NCI-H1694 treated with DMSO at 0.1 percent for 48 hours (cell line): ENCODE measurements around the gene VARS2.
A peak's percentile ranks its signal among the peaks of the same experiment; 100 is the strongest.
"Not testable (repeated sequence)": the region's sequence is repeated elsewhere in the genome, so short reads cannot be mapped to it uniquely, and the experiment has no call there.

Source experiments
- DNase-seq: peaks from one replicate; lab custom pipeline; 2025; lab: John Stamatoyannopoulos, UW

The VARS2 gene

DNA sequence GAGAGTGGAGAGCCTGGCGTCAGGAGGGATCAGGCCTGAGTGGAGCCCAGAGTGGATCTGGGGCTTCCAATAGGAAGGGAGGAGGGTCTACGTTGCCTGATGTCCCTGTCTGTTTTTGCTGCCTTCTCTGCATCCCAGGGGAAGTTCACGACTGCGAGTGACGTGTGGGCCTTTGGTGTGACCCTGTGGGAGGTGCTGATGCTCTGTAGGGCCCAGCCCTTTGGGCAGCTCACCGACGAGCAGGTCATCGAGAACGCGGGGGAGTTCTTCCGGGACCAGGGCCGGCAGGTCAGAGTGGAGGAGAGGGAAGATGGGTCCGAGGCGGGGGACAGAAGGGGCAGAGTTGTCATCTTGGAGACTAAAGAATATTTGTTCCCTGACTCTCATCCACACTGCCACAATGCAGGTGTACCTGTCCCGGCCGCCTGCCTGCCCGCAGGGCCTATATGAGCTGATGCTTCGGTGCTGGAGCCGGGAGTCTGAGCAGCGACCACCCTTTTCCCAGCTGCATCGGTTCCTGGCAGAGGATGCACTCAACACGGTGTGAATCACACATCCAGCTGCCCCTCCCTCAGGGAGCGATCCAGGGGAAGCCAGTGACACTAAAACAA lies 15.2 kb upstream of the VARS2 start:
- no peak for DNase-seq

GRCh38 chr6:30900863-30901417 lies 13.1 kb upstream of the VARS2 start:
- DNase-seq: no peak

- DNase-seq: no peak
Measured at GRCh38 chr6:30901436-30901835, 12.6 kb upstream of the VARS2 start.

DNA sequence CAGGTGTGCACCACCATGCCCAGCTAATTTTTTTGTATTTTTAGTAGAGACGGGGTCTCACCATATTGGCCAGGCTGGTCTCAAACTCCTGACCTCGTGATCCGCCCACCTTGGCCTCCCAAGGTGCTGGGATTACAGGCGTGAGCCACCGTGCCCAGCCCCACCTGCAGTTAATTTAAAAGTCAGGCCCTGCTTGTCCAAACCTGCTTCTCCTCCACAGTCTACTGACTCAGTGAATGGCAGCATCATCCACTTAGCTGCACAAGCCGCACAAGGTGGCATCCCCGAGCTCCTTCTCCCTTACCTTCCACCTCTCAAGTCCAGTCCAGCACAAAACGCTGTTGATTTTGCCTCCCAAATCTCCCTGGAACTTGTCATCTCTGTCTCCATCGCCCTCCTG lies 11.8 kb upstream of the VARS2 start:
- DNase-seq: not testable (repeated sequence)

DNA sequence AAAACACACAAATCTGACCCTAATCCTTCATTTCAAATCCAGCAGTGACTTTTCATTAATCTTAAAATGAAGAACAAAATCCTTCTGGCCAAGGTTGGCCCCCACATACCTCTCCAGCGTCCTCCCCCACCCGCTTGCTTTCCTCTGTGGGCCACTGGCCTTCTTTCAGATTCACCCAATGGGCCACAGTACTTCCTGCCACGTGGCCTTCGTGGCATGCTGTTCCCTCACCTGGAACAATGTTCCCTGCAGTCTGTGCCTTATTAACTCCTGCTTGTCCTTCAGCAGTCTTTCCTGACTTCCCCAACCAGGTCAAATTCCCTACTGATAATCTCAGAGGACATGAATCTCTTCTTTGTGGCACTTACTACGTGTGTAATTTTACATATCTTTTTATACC lies 11.3 kb upstream of the VARS2 start:
- no peak for DNase-seq

- no peak for DNase-seq
Measured at GRCh38 chr6:30903236-30903635, 10.8 kb upstream of the VARS2 start.

DNA sequence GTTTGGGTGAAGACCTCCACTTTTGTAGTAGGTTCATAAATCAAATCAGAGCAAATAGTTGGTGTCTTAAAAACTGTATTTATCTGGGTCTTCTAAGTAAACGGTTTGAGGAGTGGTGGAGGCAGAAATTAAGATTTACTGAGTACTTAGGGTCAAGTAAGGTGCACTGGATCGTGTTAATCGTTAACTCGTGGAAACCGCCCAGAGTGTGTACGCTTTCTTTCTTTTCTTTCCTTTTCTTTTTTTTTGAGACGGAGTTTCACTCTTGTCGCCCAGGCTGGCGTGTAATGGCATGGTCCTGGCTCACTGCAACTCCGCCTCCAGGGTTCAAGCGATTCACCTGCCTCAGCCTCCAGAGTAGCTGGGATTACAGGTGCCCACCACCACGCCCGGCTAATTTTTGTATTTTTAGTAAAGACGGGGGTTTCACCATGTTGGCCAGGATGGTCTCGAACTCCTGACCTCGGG lies 6.7 kb upstream of the VARS2 start:
- not testable (repeated sequence) for DNase-seq

GRCh38 chr6:30907758-30908591 lies 6.1 kb upstream of the VARS2 start, which contains the start of gene GTF2H4:
GTF2H4 (plus strand) TSS chr6:30908207.
- DNase-seq: peak; percentile 95

- DNase-seq: no peak
Measured at GRCh38 chr6:30908700-30909099, 5.3 kb upstream of the VARS2 start.

DNA sequence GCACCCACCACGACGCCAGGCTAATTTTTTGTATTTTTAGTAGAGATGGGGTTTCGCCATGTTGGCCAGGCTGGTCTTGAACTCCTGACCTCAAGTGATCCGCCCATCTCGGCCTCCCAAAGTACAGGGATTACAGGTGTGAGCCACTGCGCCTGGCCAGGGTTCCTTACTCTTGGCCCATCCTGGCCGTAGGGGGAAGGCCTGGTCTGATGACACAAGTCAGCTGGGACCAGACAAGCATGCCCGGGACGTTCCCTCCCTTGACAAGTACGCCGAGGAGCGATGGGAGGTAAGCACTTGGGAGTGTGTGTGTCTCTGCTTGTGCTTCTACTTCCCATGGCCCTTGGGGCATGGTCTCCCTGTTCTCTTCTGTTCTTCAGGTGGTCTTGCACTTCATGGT lies 3.6 kb upstream of the VARS2 start:
- DNase-seq: not testable (repeated sequence)

GRCh38 chr6:30912746-30913520 lies 1.1 kb upstream of the VARS2 start:
- no peak for DNase-seq

- no peak for DNase-seq
Measured at GRCh38 chr6:30913721-30914075, 340 bp upstream of the VARS2 start.

GRCh38 chr6:30914854-30915590 lies 984 bp downstream of the VARS2 start:
- DNase-seq: no peak

- DNase-seq: peak; percentile 47
Measured at GRCh38 chr6:30915591-30915946, 1.5 kb downstream of the VARS2 start.

- DNase-seq: no peak
Measured at GRCh38 chr6:30917041-30917440, 3.0 kb downstream of the VARS2 start.

GRCh38 chr6:30917487-30917886 lies 3.4 kb downstream of the VARS2 start:
- DNase-seq: no peak

DNA sequence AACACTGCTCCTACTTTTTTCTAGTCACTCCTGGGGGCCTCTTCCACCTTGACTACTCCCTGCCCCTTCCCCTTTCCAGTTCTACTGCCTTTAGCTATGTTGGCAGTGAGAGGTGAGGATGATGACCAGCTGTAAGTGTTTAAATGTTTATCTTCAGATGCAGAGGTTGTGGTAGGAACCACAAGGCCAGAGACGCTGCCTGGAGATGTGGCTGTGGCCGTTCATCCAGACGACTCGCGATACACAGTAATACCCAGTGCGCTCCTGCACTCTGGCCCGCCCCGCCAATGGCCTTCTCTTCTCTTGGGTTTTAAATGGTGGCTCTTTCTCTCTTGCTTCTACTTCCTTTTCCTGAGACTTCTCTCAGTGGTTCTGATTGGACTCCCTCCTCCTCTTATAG lies 4.6 kb downstream of the VARS2 start:
- no peak for DNase-seq

DNA sequence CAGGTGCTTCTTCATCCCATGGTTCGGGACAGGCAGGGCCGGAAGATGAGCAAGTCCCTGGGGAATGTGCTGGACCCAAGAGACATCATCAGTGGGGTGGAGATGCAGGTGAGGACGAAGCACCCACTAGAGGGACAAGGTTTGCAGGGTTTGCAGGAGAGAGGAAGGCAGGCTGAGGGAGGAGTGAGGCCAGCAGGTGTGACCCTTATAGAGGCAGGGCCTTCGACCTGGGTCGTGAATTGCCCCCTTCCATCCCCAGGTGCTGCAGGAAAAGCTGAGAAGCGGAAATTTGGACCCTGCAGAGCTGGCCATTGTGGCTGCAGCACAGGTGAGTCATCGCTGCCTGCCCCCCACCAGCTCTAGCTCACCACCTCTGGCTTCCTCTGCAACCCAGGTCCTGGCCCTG lies 8.4 kb downstream of the VARS2 start:
- no peak for DNase-seq

- not testable (repeated sequence) for DNase-seq
Measured at GRCh38 chr6:30924040-30924627, 10.1 kb downstream of the VARS2 start.

GRCh38 chr6:30926644-30927043 lies 12.6 kb downstream of the VARS2 start:
- DNase-seq: no peak

- not testable (repeated sequence) for DNase-seq
Measured at GRCh38 chr6:30927080-30927479, 13.0 kb downstream of the VARS2 start.
